A549 (cell line): ENCODE results near the gene ATXN2L.
"Not testable (repeated sequence)": the region's sequence is repeated elsewhere in the genome, so short reads cannot be mapped to it uniquely, and the experiment has no call there.

Experiments
- CTCF ChIP-seq: fragments of >200 bp; sonication (Bioruptor Twin); formaldehyde crosslinking; IDR thresholded peaks from 3 replicates; pipeline ENCODE4 v1.5.1; 2016
- POLR2A ChIP-seq: IDR thresholded peaks from 2 replicates; pipeline ENCODE4 v1.6.1; 2012; ENCODE audit warnings: mild to moderate bottlenecking, low read length

GRCh38 chr16:28781697-28782096 lies 41.1 kb upstream of the ATXN2L start:
- not testable (repeated sequence) for TF ChIP-seq CTCF, POLR2A
